H1 (cell line): ENCODE results near the gene FMN2. TPM values are rescaled to one million over a fixed set of nuclear protein-coding genes. Genes with fewer than 3 reads are reported as not detected.

Experiments used
- CTCF ChIA-PET: fragments of 300-600 bp; sonication (Branson Sonifier 250); formaldehyde crosslinking; loops from one replicate; lab custom pipeline; 2021; ENCODE audit not compliant: partially characterized antibody; lab: Charles Lee
- POLR2A ChIA-PET: fragments of 300-600 bp; sonication (Branson Sonifier 250); formaldehyde crosslinking; loops from one replicate; lab custom pipeline; 2021; ENCODE audit warnings: inconsistent platforms; ENCODE audit not compliant: partially characterized antibody; lab: Charles Lee
- DNase-seq, 2 experiments: peaks; one replicate each; pipeline versions ENCODE4 v3.0.0 to v3.0.0-alpha.2; 2010 to 2022; ENCODE audit warnings: low spot score in 2 of 2, low read depth in 1 of 2, mixed read lengths in 1 of 2
- FAIRE-seq: peaks from 2 replicates; lab custom pipeline; 2011; peaks lifted over from hg19 to GRCh38; lab: Jason Lieb, UNC
- H2AFZ ChIP-seq: 2 replicates; pipeline ENCODE4 v1.8.1; 2012; ENCODE audit warnings: low read length, inconsistent platforms
- H2AK5ac ChIP-seq: 2 replicates; pipeline ENCODE4 v1.6.1; 2013; ENCODE audit warnings: low read depth, low read length
- H2BK120ac ChIP-seq: replicated peaks from 2 replicates; pipeline ENCODE3; 2013; ENCODE audit warnings: low read depth, low read length, inconsistent platforms
- H2BK12ac ChIP-seq: 2 replicates; pipeline ENCODE4 v1.6.1; 2013; ENCODE audit warnings: low read depth, low read length
- H2BK15ac ChIP-seq: 2 replicates; pipeline ENCODE4 v1.6.1; 2013; ENCODE audit warnings: low read length
- H2BK20ac ChIP-seq: 2 replicates; pipeline ENCODE4 v1.6.1; 2013; ENCODE audit warnings: low read length
- H2BK5ac ChIP-seq: 2 replicates; pipeline ENCODE4 v1.6.1; 2013; ENCODE audit warnings: low read depth, low read length
- H3K14ac ChIP-seq: 2 replicates; pipeline ENCODE4 v1.6.1; 2013; ENCODE audit warnings: inconsistent platforms; ENCODE audit not compliant: insufficient read length
- H3K18ac ChIP-seq: 2 replicates; pipeline ENCODE4 v1.6.1; 2013; ENCODE audit warnings: low read length; ENCODE audit errors: extremely low read depth
- H3K23ac ChIP-seq: 2 replicates; pipeline ENCODE4 v1.6.1; 2013; ENCODE audit warnings: inconsistent platforms; ENCODE audit not compliant: insufficient read length
- H3K23me2 ChIP-seq: 2 replicates; pipeline ENCODE4 v1.6.1; 2013; ENCODE audit warnings: low read depth, low read length
- H3K27ac ChIP-seq: 2 replicates; pipeline ENCODE4 v1.6.1; 2011; ENCODE audit warnings: low read depth, low read length, inconsistent platforms
- H3K27me3 ChIP-seq, 4 experiments: replicated peaks in 1 of 4; 1 replicate in 1 of 4; 2 replicates in 3 of 4; pipeline versions ENCODE4 v1.6.1 to v1.8.1; 2011 to 2013; ENCODE audit warnings: low read length in 3 of 4, mild to moderate bottlenecking in 3 of 4, inconsistent platforms in 2 of 4, mixed read lengths in 2 of 4, moderate library complexity in 1 of 4; ENCODE audit not compliant: control insufficient read depth in 3 of 4, insufficient read depth in 3 of 4; ENCODE audit errors: extremely low read depth in 1 of 4
- H3K36me3 ChIP-seq, 4 experiments: 2 replicates each; pipeline versions ENCODE4 v1.6.1 to v1.8.1; 2011 to 2013; ENCODE audit warnings: mild to moderate bottlenecking in 4 of 4, low read length in 3 of 4, moderate library complexity in 2 of 4, control low read depth in 1 of 4, inconsistent platforms in 1 of 4; ENCODE audit not compliant: insufficient read depth in 4 of 4, control insufficient read depth in 2 of 4
- H3K4ac ChIP-seq: replicated peaks from 2 replicates; pipeline ENCODE3; 2013; ENCODE audit warnings: low read length, low read depth, mixed read lengths, inconsistent platforms; ENCODE audit not compliant: insufficient read length
- H3K4me1 ChIP-seq, 4 experiments: replicated peaks in 1 of 4; 1 replicate in 1 of 4; 2 replicates in 3 of 4; pipeline versions ENCODE4 v1.6.1 to v1.8.1; 2011 to 2013; ENCODE audit warnings: low read length in 3 of 4, inconsistent platforms in 2 of 4, mixed read lengths in 1 of 4; ENCODE audit not compliant: insufficient read depth in 4 of 4, control insufficient read depth in 3 of 4
- H3K4me2 ChIP-seq, 2 experiments: 2 replicates each; pipeline versions ENCODE4 v1.6.1 to v1.8.1; 2011 to 2013; ENCODE audit warnings: low read depth in 2 of 2, low read length in 2 of 2, control low read depth in 1 of 2, inconsistent platforms in 1 of 2, mild to moderate bottlenecking in 1 of 2; ENCODE audit not compliant: insufficient read depth in 1 of 2
- H3K4me3 ChIP-seq, 4 experiments: fragments of 200-600, 300-600 bp in 1 of 4; sonication (generic), shearing (Covaris generic), sonication (Bioruptor Twin) in 1 of 4; 2 replicates each; pipeline versions ENCODE4 v1.5.1 to v1.8.1; 2011 to 2016; ENCODE audit warnings: low read length in 4 of 4, low read depth in 3 of 4, control low read depth in 2 of 4, inconsistent platforms in 2 of 4, mild to moderate bottlenecking in 2 of 4, mixed read lengths in 1 of 4, moderate library complexity in 1 of 4; ENCODE audit not compliant: insufficient read depth in 2 of 4; ENCODE audit errors: extremely low read depth in 1 of 4
- H3K56ac ChIP-seq: replicated peaks from 2 replicates; pipeline ENCODE3; 2013; ENCODE audit warnings: low read depth, mild to moderate bottlenecking, mixed read lengths, low read length, inconsistent platforms; ENCODE audit not compliant: insufficient read length
- H3K79me1 ChIP-seq: 2 replicates; pipeline ENCODE4 v1.6.1; 2013; ENCODE audit warnings: low read depth, low read length, control low read depth
- H3K79me2 ChIP-seq, 2 experiments: 2 replicates each; pipeline versions ENCODE4 v1.6.1 to v1.8.1; 2012 to 2013; ENCODE audit warnings: low read length in 2 of 2, mild to moderate bottlenecking in 2 of 2, inconsistent platforms in 1 of 2; ENCODE audit not compliant: insufficient read depth in 2 of 2, control insufficient read depth in 1 of 2
- H3K9ac ChIP-seq, 4 experiments: replicated peaks in 1 of 4; 1 replicate in 1 of 4; 2 replicates in 3 of 4; pipeline versions ENCODE4 v1.6.1 to v1.8.1; 2011 to 2013; ENCODE audit warnings: low read depth in 3 of 4, low read length in 3 of 4, control low read depth in 2 of 4, mild to moderate bottlenecking in 2 of 4, moderate library complexity in 2 of 4, inconsistent platforms in 1 of 4; ENCODE audit errors: extremely low read depth in 1 of 4
- H3K9me3 ChIP-seq, 2 experiments: 2 replicates each; pipeline versions ENCODE4 v1.6.1 to v1.8.1; 2012 to 2013; ENCODE audit warnings: mild to moderate bottlenecking in 2 of 2, moderate library complexity in 2 of 2, control low read depth in 1 of 2, inconsistent platforms in 1 of 2, low read depth in 1 of 2, low read length in 1 of 2, mixed read lengths in 1 of 2; ENCODE audit not compliant: insufficient read depth in 2 of 2
- H4K20me1 ChIP-seq, 2 experiments: replicated peaks in 1 of 2; 2 replicates each; pipeline versions ENCODE3 to v1.8.1; 2011 to 2013; ENCODE audit warnings: inconsistent platforms in 2 of 2, low read length in 2 of 2, mild to moderate bottlenecking in 1 of 2; ENCODE audit not compliant: insufficient read depth in 2 of 2, control insufficient read depth in 1 of 2
- H4K5ac ChIP-seq: 2 replicates; pipeline ENCODE4 v1.6.1; 2013; ENCODE audit warnings: low read length, low read depth, mixed read lengths, inconsistent platforms; ENCODE audit not compliant: insufficient read length
- H4K8ac ChIP-seq: 2 replicates; pipeline ENCODE4 v1.8.0; 2013; ENCODE audit warnings: mild to moderate bottlenecking, moderate library complexity, low read length, inconsistent platforms; ENCODE audit not compliant: insufficient read depth; ENCODE audit errors: extremely low read depth
- H4K91ac ChIP-seq: replicated peaks from 2 replicates; pipeline ENCODE3; 2013; ENCODE audit warnings: low read length, mixed read lengths, inconsistent platforms; ENCODE audit not compliant: insufficient read length
- ATF3 ChIP-seq: IDR thresholded peaks from 2 replicates; pipeline ENCODE4 v1.6.1; 2011; ENCODE audit warnings: low read depth, mild to moderate bottlenecking, low read length; ENCODE audit not compliant: insufficient read depth
- BRCA1 ChIP-seq: IDR thresholded peaks from 2 replicates; pipeline ENCODE4 v1.6.1; 2012; ENCODE audit warnings: low read depth, low read length, improper control_type of control experiment
- E2F6 ChIP-seq: IDR thresholded peaks from 2 replicates; pipeline ENCODE4 v1.6.1; 2012; ENCODE audit warnings: inconsistent platforms
- GABPA ChIP-seq: IDR thresholded peaks from 2 replicates; pipeline ENCODE4 v1.6.1; 2011; ENCODE audit warnings: mild to moderate bottlenecking, low read length, moderate library complexity, borderline replicate concordance; ENCODE audit not compliant: insufficient read depth
- MAFK ChIP-seq: IDR thresholded peaks from 2 replicates; pipeline ENCODE4 v1.6.1; 2012; ENCODE audit warnings: low read depth, mild to moderate bottlenecking, improper control_type of control experiment, low read length
- POLR2AphosphoS5 ChIP-seq: IDR thresholded peaks from 2 replicates; pipeline ENCODE4 v1.6.1; 2011; ENCODE audit warnings: low read depth, low read length
- RFX5 ChIP-seq: IDR thresholded peaks from 2 replicates; pipeline ENCODE4 v1.6.1; 2011; ENCODE audit warnings: low read depth, low read length, improper control_type of control experiment, borderline replicate concordance
- RNF2 ChIP-seq: fragments of 200-900, 300-1000 bp; sonication (generic); IDR thresholded peaks from 2 replicates; pipeline ENCODE4 v1.7.1; 2016; ENCODE audit warnings: borderline replicate concordance, low read depth, mild to moderate bottlenecking, antibody characterized with exemption, low read length; ENCODE audit not compliant: poor library complexity, severe bottlenecking; ENCODE audit errors: missing control alignments
- SAP30 ChIP-seq: fragments of 300-600 bp; sonication (generic); IDR thresholded peaks from 2 replicates; pipeline ENCODE4 v1.7.1; 2012; ENCODE audit warnings: low read length, moderate library complexity, mild to moderate bottlenecking, inconsistent platforms; ENCODE audit not compliant: insufficient read depth, insufficient replicate concordance
- SRF ChIP-seq: IDR thresholded peaks from 2 replicates; pipeline ENCODE4 v1.6.1; 2011; ENCODE audit warnings: mild to moderate bottlenecking, low read depth, low read length, moderate library complexity
- TBP ChIP-seq: IDR thresholded peaks from 2 replicates; pipeline ENCODE4 v1.6.1; 2011; ENCODE audit warnings: low read depth, low read length, improper control_type of control experiment
- TEAD4 ChIP-seq: IDR thresholded peaks from 2 replicates; pipeline ENCODE4 v1.6.1; 2012; ENCODE audit warnings: low read depth, low read length, inconsistent platforms, mixed read lengths
- YY1 ChIP-seq: IDR thresholded peaks from 2 replicates; pipeline ENCODE4 v1.6.1; 2011; ENCODE audit warnings: low read depth, mild to moderate bottlenecking, low read length
- WGBS, 2 experiments: shearing (Covaris generic) in 1 of 2; methylation state at CpG; one replicate each; pipeline versions ENCODE4 v1.1.6 to v1.1.7; 2013 to 2015; ENCODE audit warnings: low lambda C conversion rate in 2 of 2, mixed read lengths in 2 of 2, inconsistent platforms in 1 of 2, low coverage in 1 of 2, missing lambda C conversion rate in 1 of 2; ENCODE audit not compliant: insufficient replicate concordance in 2 of 2, insufficient coverage in 1 of 2, insufficient read length in 1 of 2; ENCODE audit errors: extremely low coverage in 1 of 2, missing lambda C conversion rate in 1 of 2; 5-methylcytosine and 5-hydroxymethylcytosine counted together
- polyA plus RNA-seq, 7 experiments: library from polyadenylated mRNA; depleted of rRNA in 3 of 7; stranded (reverse) in 5 of 7; unstranded in 2 of 7; fragments of >200 nt in 5 of 7; fragments of 200-250 nt in 2 of 7; gene quantifications; 1 replicate in 5 of 7; 2 replicates in 1 of 7; 4 replicates in 1 of 7; pipeline versions ENCODE4 v1.2.1 to v1.2.3, GENCODE V29; 2011 to 2013; ENCODE audit warnings: missing spikeins in 2 of 7, mixed read lengths in 2 of 7
- total RNA-seq: library from RNA; stranded (reverse); fragmentation: NEBNext Ultra II Directional; extraction: Animal tissue kit (Norgen Biotek cat#: 25700); gene quantifications from 2 replicates; pipeline ENCODE4 v1.2.1, GENCODE V29; 2021

Gene FMN2
- total and polyA plus RNA-seq, 2 of the 8 experiments (the other 6 are each of a cell fraction or from before 2014, with no cell fraction given), result 0.83 to 2.0 TPM

- Histone ChIP-seq H3K27me3 (peaks cover 0 to under 1% (median under 1%) of the 10 kb centered on the region in 4 experiments; a peak in 4 of 7 replicates), H4K8ac (no peak overlapping the region), H3K9me3 (no peaks in the 10 kb centered on the region), H4K91ac (no peak overlapping the region), H2AFZ (no peak overlapping the region), H3K14ac (no peak overlapping the region), H4K20me1 (no peaks in the 10 kb centered on the region), H3K79me2 (no peaks in the 10 kb centered on the region), H3K79me1 (no peaks in the 10 kb centered on the region), H3K9ac (no peak overlapping the region), H3K27ac (no peak overlapping the region), H3K56ac (no peak overlapping the region), H2AK5ac (no peak overlapping the region), H3K18ac (no peak overlapping the region), H2BK5ac (no peak overlapping the region), H2BK12ac (no peak overlapping the region), H3K4me1 (peaks cover 2 to 7% (median 5%) of the 10 kb centered on the region in 4 experiments; a peak in 4 of 7 replicates), H2BK15ac (no peak overlapping the region), H3K4me2 (no peak overlapping the region), H3K36me3 (no peaks in the 10 kb centered on the region), H4K5ac (no peak overlapping the region), H3K23ac (no peak overlapping the region), H2BK20ac (no peak overlapping the region), H3K4me3 (no peak overlapping the region), H3K4ac (no peak overlapping the region), H3K23me2 (peaks cover 2% of the 10 kb centered on the region; the same call in 1 of the 2 replicates), H2BK120ac (no peak overlapping the region)
- ChIA-PET POLR2A (no interaction called here), CTCF (interaction anchor here (0.6 to 5.0 kb wide), 5 partner anchors 11 to 50 kb away, joined by 3 to 21 read pairs (median 3); no protein-coding TSS in a partner anchor)
- DNase-seq (no peak), FAIRE-seq (no peak)
- WGBS, 2 experiments, result 69% methylated on average over 5 of the region's 5 CpGs; no CpG with 5 or more reads in 1 of the 2 experiments
- TF ChIP-seq ATF3 (no peak), BRCA1 (no peak), GABPA (no peak), SRF (no peak), TBP (no peak), YY1 (no peak), RNF2 (no peak), SAP30 (no peak), POLR2AphosphoS5 (no peak), MAFK (no peak), RFX5 (no peak), TEAD4 (no peak), E2F6 (no peak)
These were observed 7.6 kb downstream of the FMN2 start for GRCh38 chr1:240099329-240099728.
